NCI-H2107 (cell line): ENCODE measurements around the gene MCEE.
"Not testable (repeated sequence)": the region's sequence is repeated elsewhere in the genome, so short reads cannot be mapped to it uniquely, and the experiment has no call there.

ENCODE experiments used
- DNase-seq: peaks from one replicate; lab custom pipeline; 2025; lab: John Stamatoyannopoulos, UW

MCEE gene

DNA sequence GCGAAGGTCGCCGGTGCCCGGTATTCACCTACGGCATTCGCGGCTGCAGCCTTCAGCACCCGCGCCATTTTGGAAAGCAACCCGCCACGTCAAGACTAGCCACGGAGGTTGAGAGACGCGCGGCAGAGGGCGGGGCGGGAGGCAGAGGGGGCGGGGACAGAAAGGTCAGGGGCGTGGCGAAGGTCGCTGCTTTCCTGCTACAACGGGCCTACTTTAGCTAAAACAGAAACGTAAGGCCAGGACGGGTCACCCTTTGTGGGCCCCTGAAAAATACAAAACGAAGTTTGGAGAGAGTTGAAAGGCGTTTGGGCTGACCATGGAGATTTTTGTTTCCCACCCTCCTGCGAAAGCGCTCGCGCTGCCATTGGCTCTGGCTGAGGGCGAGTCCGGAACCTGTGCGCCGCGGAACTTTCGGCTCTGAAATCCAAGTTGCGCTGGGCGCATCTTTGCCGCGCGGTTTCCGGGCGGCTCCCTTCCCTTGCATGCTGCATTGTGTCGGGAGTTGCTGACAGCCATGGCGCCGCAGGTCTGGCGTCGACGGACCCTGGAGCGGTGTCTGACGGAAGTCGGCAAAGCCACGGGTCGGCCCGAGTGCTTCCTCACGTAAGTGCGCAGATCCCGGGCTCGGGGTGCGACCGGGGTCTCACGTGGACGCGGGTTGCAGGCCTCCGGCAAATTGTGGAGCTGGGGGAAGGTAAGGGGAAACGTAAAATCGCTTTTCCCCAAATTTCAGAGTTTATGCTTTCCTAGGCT lies at the start of gene MCEE, which contains the start of gene MPHOSPH10:
MCEE (minus strand) TSS at position 78 of the 753 bp plus-strand sequence; CDS start at position 68, 10 bp downstream.
MPHOSPH10 (plus strand) TSS at position 483 of the 753 bp plus-strand sequence; CDS start at position 515, 32 bp downstream.
- DNase-seq = peak; percentile 82

DNA sequence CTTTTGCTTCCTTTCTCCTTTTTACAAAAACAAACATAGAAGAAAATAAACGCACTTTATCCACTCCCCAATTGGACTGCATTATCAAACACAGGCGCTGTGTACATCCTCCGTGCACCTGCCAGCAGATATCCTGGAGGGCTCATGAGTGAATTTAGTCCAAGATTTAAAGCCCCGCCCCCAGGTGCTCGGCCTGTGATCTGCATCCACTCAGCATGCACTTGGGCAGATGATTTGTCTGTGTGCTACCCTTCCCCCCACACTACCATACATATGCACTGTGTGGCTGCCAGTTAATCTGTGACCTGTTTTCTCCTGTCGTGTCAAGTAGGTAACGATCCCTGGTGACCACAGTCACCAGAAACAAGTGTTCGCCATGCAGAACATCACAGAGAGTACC lies 48.8 kb upstream of the MCEE start:
- DNase-seq = peak; percentile 31

DNA sequence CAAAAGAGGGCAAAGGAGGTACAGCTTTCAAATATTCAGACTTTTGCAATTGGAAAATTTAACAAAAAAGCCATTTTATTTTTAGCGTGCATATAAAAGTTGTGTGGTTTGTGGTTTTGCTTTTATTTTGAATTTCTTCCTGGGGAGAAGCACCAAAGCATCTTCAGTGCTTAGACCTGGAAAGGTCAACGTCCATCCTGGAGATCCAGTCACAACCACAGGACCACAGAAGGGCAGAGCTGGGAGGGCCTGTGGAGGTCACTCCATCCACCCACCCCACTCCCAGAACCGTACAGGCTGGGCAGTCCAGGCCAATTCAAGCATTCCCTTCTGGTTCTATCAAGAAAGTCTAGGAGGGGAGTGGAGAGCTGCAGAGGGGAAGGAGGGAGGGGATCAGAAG lies 44.2 kb upstream of the MCEE start:
- no peak for DNase-seq

DNA sequence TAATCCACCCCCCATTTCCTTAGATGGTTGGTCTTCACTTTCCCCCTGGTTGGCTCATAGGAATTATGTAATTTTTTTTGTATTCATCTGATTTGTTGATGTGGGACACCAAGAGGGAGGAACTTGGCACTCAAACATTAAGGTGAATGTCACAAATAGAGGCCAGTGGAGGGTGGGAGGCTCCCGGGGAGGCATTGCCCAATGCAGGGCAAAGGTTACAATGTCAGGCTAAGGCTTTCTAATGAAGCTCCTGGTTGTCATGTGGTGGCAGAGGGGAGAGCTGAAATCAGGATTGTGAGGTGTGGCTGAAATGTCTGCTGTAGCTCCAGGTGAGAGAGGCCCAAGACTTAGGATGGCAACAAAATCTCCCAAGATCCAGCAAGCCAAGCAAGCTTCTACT lies 43.1 kb upstream of the MCEE start:
- DNase-seq = no peak

DNA sequence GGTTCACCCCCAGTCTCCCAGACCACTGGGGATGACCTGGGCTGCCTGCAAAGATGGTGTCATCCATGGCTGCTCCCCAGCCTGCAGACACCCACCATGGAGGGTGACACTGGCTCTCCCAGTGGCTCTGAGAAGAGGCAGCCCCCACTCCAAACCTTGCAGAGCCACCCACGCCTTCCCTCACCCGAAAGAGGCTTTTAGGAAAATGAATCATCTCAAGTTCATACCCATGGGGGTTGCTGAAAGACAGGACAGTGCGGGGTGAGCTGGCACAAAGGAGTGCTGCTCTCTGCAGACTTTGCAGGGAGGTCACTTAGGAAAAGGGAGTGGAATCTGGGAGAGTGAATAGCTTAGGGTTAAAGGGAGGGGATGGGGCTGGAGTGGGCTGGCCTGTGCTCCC lies 36.8 kb upstream of the MCEE start:
- DNase-seq = no peak

DNA sequence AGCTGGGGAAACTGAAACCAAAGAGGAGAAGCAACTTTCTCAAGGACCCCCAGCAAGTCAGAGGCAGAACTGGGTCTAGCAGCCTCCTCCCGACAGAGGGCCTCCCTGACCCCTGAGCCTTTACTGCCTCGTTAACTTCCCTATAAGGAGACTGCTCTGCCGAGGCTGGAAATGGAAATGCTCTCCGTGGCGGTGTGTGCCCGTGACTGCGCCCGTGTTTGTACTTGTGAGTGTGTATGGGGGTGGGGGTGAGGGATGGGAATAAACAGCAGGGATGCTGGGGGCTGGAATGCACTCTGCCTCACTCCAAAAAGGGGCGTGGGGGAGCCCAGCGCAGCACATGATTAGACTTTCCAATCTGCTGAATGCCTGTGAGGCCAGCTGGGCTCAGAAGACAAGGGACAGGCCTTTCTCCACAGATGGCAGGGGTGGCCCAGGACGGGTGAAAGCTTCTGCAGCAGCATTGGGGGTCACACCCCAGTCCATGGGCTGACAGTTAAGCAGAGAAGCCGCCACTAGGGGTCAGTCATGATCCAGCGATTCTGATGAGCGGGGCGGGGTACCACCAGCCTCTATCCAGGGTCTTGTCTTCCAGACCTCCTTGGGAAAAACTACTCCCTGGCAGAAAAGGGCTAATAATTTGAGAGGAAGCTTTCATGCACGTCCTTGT lies 27.2 kb upstream of the MCEE start:
- no peak for DNase-seq

DNA sequence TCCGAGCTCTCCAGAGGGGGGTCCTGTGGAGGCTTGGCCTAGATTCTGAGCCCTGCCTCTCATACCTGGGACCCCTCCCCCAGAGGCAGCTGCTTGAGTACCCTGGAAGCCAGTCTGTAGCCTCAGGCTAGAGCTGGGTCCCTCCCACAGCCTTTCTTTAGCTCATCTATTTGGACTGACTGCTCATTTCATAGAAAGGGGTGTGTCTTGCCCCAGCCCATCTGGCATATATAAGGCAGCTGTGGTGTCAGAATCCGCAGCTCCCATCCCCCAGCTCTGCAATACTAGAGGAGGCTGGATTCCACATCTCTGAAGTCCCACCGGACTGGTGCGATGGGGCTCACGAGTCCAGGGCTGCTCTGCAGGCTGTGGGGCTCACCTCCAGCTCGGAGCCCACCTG lies 26.5 kb upstream of the MCEE start:
- DNase-seq = peak; percentile 8

DNA sequence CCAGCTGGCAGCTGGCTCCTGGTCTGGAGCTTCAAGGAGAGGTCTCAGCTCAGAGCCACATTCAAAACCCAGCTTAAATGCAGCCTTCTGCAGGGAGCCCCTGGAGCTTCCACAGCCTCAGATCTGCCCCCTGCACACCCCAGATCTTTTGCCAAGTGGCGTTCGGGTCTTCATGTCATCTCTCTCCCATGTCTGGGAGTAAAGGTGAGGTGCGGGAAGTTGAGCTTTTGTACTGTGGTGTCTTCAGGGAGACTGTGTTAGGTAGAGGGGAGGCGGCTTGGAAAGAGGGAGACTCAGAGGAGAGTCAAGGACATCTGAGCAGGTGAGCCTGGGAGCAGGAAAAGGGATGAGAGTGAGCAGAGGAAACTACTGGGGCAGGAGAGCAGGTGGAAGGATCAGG lies 25.8 kb upstream of the MCEE start:
- DNase-seq = no peak

DNA sequence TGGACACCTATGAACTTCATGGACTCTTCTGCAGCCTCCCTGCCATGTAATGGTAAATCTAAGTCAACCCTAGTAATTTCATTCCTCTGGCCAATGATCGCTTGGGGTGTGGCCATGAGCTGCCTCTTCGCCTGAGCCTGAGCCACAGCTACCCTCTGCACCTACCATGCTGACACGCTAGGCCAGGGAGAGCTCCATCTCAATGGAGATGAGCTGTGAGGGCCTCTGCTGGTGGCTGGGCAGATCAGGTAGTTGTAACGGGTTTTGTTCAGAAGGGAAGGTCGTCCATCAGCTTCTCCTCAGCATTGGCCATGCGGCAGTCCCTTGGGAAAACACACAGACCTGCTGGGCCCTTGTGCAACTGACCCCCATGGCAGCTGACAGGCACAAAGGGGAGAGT lies 24.8 kb upstream of the MCEE start:
- no peak for DNase-seq

DNA sequence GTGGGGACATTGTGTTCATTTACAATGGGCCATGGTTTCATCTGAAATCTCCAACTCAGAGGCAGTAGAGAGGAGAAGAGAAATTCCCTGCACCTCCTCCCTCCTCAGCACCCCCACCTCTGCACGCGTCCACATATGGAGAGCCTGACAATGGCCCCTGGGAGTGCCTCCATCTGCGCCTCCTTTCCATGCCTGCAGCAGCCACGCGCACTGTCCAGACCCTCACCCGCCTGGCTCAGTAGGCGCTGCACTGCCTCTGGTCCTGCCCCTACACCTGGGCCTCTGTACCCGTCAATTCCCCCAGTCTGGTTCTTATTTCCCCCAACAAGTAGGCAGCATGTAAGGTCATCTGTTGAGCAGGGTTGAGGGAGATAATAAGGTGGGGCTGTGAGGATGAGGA lies 24.2 kb upstream of the MCEE start:
- DNase-seq = no peak

DNA sequence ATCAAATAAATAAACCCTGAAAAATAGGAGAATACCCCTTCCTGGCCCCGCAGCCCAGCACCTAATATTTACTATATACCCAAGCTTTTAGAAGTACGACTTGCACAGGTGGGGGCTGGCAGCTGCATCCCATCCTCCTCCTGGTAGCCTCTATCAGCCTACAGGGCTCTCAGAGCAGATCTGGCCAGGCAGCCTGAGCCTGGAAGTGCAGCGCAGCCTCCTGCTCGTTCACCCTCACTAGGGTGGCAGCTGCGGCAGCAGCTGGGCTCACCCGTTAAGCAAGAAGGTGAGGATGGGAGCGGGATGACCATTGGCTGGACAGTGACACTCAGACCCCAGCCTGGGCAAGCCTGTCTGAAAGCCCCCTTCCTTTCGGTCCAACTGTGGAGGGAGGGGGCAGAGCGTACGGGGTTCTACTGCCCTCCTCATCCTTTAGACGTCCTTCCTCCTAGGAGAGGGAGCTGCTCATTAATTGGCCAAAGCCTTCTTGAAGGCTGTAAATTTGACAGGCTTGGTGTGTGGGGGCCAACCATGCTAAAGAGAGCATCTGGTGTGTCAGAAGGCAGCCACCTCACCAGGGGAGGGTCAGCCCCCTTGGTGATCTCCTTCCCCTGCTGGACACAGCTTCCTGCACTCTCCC lies 23.7 kb upstream of the MCEE start:
- DNase-seq = no peak

DNA sequence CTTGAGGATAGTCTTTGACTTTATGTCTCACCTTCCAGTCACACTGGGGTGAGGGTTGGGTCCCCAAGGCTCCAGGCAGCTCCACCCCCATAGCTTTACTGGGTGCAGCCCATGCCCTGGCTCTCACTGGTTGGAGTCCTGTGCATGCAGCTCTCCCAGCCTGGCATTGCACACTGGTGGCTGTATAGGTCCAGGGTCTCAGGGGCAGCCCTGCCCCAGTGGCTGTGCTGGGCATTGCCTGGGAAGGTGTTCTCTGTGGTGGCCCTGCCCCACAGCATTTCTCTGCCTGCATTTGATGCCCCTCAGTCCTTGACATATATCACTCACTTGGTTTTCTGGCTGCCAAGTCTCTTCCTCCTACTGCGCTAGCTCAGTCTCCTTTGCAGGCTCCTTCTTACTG lies 21.6 kb upstream of the MCEE start:
- DNase-seq = no peak

DNA sequence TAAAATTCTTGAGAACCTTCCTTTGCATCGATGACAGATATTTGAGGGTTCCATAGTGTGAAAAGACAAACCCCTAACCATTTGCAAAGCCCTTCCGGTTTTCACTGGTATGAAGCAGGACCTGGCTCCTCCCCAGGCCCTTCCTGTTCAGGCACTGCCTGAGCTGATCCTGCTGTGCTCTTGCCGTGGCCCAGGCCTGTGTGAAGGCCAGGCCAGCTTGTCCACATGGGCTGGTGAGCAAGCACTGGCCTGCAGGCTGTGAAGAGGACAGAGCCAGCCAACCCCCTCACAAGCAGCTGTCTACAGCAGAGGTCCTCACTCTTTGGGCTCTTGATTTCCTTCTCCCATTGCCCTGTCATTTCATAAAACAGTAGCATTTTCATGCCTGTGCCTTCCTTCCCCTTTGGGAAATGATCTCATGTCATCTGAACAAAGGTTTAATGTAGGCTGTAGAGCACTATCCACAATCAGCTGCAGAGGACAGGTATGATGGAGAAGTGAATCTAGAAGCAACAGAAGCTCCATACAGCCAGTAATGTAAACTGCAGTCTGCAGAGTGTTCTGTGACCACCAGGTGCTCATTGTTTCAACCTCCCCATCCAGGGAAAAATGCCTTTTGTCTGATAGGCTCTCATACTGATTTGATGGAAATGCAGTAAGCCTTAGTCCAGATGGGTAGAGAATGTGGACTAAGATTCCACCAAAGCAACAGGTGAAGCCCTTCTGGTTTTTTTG lies 20.2 kb upstream of the MCEE start:
- no peak for DNase-seq

DNA sequence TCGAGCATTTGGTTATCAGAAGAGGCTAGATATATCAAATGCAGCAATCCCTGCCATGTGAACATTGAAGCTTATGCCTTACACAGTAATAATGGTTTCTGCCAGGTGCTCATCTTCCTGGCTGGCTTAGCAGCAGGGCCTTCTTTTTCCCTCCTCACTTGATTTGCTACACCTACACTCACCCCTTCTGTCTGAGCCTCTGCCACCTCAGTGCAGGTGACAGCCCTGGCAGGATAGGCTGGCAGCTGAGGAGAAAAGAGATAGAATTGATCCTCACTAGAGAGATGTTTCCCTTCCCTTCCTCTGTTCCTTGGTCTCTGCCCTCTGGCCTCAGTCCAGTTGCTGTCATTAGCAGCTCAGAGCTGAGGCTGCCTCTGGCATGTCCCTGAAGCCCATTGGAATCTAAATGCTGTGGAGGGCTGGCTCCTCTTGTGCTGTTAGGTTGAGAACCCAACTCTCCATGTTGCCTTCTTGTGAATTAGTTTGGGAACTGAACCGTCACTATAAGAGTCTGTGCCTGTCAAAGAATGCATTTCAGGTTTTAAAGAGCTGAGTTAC lies 18.6 kb upstream of the MCEE start:
- DNase-seq = no peak

DNA sequence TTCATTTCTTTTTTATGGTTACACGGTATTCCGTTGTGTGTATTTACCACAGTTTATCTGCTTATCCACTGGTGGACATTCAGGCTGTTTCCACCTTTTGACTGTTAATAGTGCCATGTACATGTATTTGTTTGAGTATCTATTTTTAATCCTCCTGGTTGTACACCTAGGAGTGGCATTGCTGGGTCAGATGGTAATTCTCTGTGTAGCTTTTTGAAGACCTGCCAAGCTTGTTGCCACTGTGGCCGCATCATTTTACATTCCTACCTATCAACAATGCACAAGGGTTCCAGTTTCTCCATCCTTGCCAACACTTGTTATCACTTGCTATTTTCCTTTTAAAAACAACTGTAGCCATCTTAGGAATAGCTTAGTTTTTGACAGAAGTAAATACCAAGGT lies 13.8 kb upstream of the MCEE start:
- no peak for DNase-seq

DNA sequence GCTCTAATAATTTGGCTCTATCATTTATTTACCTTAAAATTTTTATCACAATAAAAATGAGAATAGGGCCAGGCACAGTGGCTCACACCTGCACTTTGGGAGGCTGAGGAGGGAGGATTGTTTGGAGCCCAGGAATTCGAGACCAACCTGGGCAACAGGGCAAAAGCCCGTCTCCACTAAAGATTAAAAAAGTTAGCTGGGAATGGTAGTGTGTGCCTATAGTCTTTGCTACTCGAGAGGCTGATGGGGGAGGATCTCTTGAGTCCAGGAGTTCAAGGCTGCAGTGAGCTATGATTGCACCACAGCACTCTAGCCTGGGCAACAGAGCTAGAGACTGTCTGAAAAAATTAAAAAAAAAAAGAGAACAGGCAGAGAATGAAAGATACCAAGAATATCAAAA lies 6.1 kb upstream of the MCEE start:
- DNase-seq = no peak

DNA sequence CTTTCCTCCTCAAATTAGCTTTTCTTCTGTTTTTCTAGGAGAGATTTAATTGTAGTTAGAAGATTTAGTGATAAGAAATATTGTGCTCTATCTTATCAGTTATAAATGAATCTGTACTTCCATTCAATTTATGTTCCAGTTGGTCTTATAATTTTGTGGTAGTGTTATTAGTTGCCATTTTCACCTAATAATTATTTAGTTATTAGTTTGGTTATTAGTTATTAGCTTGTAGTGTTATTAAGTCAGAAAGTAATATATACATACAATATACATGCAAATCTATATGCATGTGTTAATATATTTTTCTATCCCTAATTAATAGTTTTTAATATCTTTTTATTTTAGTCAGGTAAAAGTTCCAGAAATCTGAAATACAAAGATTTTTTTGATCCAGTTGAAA lies 3.6 kb upstream of the MCEE start:
- DNase-seq = no peak

DNA sequence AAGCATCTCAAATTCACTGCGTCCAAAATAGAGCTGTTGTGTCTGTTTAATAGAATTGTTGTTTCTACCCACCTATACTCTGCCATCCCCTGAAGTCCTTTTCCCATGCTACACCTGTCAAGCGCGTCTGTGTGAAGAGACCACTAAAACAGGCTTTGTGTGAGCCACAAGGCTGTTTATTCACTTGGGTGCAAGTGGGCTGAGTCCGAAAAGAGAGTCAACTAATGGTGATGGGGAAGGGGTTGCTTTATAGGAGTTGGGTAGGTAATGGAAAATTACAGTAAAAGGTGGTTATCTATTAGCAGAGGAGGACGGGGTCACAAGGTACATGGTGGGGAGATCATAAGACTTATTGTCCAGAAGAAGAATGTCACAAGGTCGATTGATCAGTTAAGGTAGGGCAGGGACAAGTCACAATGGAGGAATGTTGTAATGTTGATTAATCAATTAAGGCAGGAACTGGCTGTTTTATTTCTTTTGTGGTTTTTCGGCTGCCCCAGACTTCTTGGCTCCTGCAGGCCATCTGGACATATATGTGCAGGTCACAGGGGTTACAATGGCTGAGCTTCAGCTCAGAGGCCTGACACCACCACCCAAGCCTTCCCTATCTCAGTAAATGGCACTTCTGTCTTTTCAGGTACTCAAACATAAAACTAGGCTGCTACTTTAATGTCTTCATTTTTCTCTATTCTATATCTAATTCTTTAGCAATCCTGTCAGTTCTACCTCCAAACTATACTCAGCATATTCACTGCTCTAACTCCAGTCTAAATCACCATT lies 1.5 kb upstream of the MCEE start:
- DNase-seq = not testable (repeated sequence)

DNA sequence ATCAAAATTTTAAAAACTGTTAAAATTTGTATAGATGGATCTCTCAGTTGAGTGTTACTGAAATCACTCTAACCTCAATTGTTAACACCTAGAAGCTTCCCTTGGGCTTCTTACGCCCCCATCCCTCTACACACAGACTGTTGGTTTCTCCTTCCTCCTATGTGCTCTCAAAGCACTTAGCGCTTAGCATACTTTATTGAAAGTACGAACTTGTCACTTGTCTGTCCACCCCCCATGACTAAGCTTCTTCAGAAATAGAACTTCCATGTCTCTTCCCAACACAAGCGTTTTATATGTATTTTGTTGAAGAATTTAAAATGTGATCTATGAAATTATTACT lies 846 bp upstream of the MCEE start:
- no peak for DNase-seq

DNA sequence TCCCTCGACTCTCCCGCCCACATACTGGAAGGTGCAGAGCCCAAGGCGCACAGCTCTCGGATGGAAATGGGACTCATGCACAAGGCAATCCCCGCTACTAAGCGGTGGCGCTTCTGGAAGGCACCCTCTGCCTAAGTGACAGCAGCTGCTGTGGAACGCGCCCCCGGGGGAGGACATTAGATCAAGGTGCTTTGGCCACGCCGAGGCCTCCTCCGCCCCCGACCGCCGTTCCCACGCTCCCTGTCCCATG lies 202 bp downstream of the MCEE start:
- DNase-seq = no peak

DNA sequence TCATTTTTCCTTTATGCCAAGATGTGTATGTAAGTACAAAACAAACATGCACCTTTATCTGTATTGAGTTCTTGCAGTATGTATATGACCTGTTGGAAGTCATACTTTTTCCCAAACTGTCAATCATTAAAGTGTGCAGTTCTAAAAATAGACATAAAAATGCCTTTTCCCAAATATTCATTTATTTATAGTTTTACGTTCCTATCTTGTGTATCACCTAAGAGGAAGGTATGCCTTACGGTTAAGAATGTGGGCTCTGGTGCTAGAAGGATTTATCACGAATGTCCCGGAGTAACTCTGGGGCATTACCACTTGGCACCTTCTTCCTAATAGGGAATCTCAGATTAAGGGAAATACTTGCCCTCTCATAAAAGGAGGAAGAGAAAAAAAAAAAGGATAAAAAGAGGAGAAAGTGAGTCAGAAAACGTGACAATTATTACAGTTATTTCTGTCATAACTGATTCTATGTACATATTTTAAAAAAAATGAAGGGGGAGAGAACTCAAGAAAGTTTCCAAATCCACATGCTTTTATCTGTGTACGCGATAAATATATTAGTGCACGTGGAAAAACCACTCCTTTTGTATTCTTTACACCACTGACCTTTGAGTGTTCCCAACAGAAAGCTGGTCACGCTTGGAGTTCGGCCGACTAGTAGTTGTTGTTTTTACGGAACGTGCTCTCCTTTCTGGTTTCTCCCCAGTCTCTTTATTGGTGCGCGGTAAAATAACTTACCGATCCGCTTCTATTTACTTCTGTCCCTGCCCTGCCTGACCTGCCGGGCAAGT lies 721 bp downstream of the MCEE start:
- DNase-seq = no peak
